CD4-positive, alpha-beta T cell (primary cell): ENCODE data around the gene OPTC. TPM values are rescaled to one million over a fixed set of nuclear protein-coding genes. Genes with fewer than 3 reads are reported as not detected.

Experiments used
- ATAC-seq: fragments of 200-7000 bp; cut with Tn5 transposase; one replicate; pipeline ENCODE4 v1.10.0; 2022; ENCODE audit warnings: mild to moderate bottlenecking; ENCODE audit not compliant: poor library complexity
- CTCF ChIA-PET: fragments of 350-600 bp; sonication (Branson Sonifier 250); formaldehyde crosslinking; loops from one replicate; lab custom pipeline; 2021; ENCODE audit warnings: antibody characterized with exemption, inconsistent platforms; lab: Charles Lee
- POLR2A ChIA-PET: fragments of 350-600 bp; sonication (Branson Sonifier 250); formaldehyde crosslinking; loops from one replicate; lab custom pipeline; 2021; ENCODE audit warnings: antibody characterized with exemption, inconsistent platforms; lab: Charles Lee
- DNase-seq, 14 experiments: peaks; one replicate each; pipeline ENCODE4 v3.0.0-alpha.2; 2013 to 2020; ENCODE audit warnings: mixed read lengths in 2 of 14
- H3K27ac ChIP-seq, 2 donors: one replicate each; pipeline versions ENCODE4 v1.5.1 to v1.7.0; 2013; ENCODE audit warnings: low read length in 2 of 2, low read depth in 1 of 2, mild to moderate bottlenecking in 1 of 2
- H3K27me3 ChIP-seq, 2 experiments: 1 replicate in 1 of 2; 2 replicates in 1 of 2; pipeline versions ENCODE4 v1.6.1 to v1.7.0; 2013; ENCODE audit warnings: low read length in 2 of 2, control low read depth in 1 of 2, mild to moderate bottlenecking in 1 of 2, moderate library complexity in 1 of 2; ENCODE audit not compliant: insufficient read depth in 2 of 2, control insufficient read depth in 1 of 2
- H3K36me3 ChIP-seq: one replicate; pipeline ENCODE4 v1.6.1; 2013; ENCODE audit warnings: low read length, control low read depth; ENCODE audit not compliant: insufficient read depth
- H3K4me1 ChIP-seq: one replicate; pipeline ENCODE4 v1.6.1; 2013; ENCODE audit warnings: low read length, control low read depth; ENCODE audit not compliant: insufficient read depth
- H3K4me3 ChIP-seq: one replicate; pipeline ENCODE4 v1.5.1; 2013; ENCODE audit warnings: mild to moderate bottlenecking, low read length, moderate library complexity
- H3K9me3 ChIP-seq, 2 experiments: 1 replicate in 1 of 2; 2 replicates in 1 of 2; pipeline versions ENCODE4 v1.6.1 to v1.7.0; 2013; ENCODE audit warnings: low read length in 2 of 2, mild to moderate bottlenecking in 2 of 2, control low read depth in 1 of 2, moderate library complexity in 1 of 2; ENCODE audit not compliant: control insufficient read depth in 1 of 2, insufficient read depth in 1 of 2
- H3K27ac Mint-ChIP-seq: one replicate; pipeline ENCODE4 v1.8.0; 2020; ENCODE audit warnings: mixed read lengths
- H3K27me3 Mint-ChIP-seq: one replicate; pipeline ENCODE4 v1.8.0; 2021; ENCODE audit warnings: mixed read lengths
- H3K36me3 Mint-ChIP-seq: one replicate; pipeline ENCODE4 v1.8.0; 2021; ENCODE audit warnings: low read depth, mixed read lengths
- H3K4me1 Mint-ChIP-seq: one replicate; pipeline ENCODE4 v1.8.0; 2021; ENCODE audit warnings: low read depth, mixed read lengths
- H3K4me3 Mint-ChIP-seq: one replicate; pipeline ENCODE4 v1.8.0; 2020; ENCODE audit warnings: mild to moderate bottlenecking, mixed read lengths
- H3K9me3 Mint-ChIP-seq: one replicate; pipeline ENCODE4 v1.8.0; 2020; ENCODE audit warnings: mixed read lengths
- CTCF ChIP-seq: fragments of 200-600 bp; IDR thresholded peaks from one replicate; pipeline ENCODE4 v1.8.0; 2022; ENCODE audit warnings: antibody characterized with exemption, mild to moderate bottlenecking
- intact Hi-C, 2 experiments: fragments of 100-400 bp; cut with DNase I in 1 of 2; cut with micrococcal nuclease in 1 of 2; formaldehyde crosslinking; loops; one replicate each; pipeline versions ENCODE4 v1.15.1 to v1.9.0; 2023 to 2025; cut with DNase I, micrococcal nuclease
- total RNA-seq, 174 experiments: library from RNA in 2 of 174; stranded (reverse) in 2 of 174; gene quantifications; one replicate each; pipeline ENCODE4 v1.2.3 and lab custom pipeline; 2021 to 2026

The OPTC gene
- total RNA-seq, 2 experiments from 2014 or later, result not detected

DNA sequence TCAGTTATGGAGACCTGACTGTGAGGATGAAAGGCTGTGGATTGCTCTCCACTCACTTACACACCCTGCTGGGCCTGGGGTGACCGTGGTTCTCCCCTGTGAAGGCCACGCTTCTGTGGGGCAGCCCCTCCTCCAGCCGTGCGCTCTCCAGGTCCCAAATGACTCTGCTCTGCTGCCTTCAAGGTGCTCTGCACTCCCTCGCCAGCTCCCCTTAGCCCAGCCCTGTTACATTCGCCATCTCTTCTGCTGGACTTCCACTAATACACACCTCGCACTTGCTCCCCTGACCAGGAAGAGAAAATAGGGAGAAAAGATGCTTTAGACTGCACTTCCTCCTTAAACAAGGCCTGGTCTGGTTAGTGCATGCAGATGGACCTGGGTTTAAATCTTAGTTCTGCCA is 24.6 kb downstream of the OPTC start:
- intact Hi-C loops, result loop anchor here in 1 of 2 experiments (5.0 kb wide), 1 partner anchor 84 kb away; no protein-coding TSS in a partner anchor
- ChIA-PET POLR2A (no interaction called here), CTCF (no interaction called here)
- no peak overlapping the region for H3K27ac Mint-ChIP-seq
- DNase-seq (no peak), ATAC-seq (no peak)
- no peaks in the 10 kb centered on the region for H3K36me3 Mint-ChIP-seq
- Histone ChIP-seq H3K9me3 (no peaks in the 10 kb centered on the region), H3K4me1 (peaks cover 10% of the 10 kb centered on the region), H3K27ac (no peak overlapping the region), H3K27me3 (no peaks in the 10 kb centered on the region), H3K36me3 (no peaks in the 10 kb centered on the region), H3K4me3 (no peak overlapping the region)
- H3K4me1 Mint-ChIP-seq, result peaks cover 23% of the 10 kb centered on the region
- H3K4me3 Mint-ChIP-seq, result no peak overlapping the region
- H3K9me3 Mint-ChIP-seq, result no peaks in the 10 kb centered on the region
- H3K27me3 Mint-ChIP-seq, result no peaks in the 10 kb centered on the region
- no peak for TF ChIP-seq CTCF

GRCh38 chr1:203519053-203519840 is 25.3 kb downstream of the OPTC start:
- TF ChIP-seq CTCF, result no peak
- CTCF ChIA-PET, result no interaction called here
- H3K9me3 ChIP-seq, result no peaks in the 10 kb centered on the region
- DNase-seq (no peak), ATAC-seq (no peak)
- Mint-ChIP-seq H3K36me3 (no peaks in the 10 kb centered on the region), H3K27ac (no peak overlapping the region), H3K4me1 (peaks cover 16% of the 10 kb centered on the region), H3K4me3 (no peak overlapping the region), H3K9me3 (no peaks in the 10 kb centered on the region), H3K27me3 (no peaks in the 10 kb centered on the region)
- no peaks in the 10 kb centered on the region for H3K36me3 ChIP-seq
- H3K27me3 ChIP-seq, result no peaks in the 10 kb centered on the region
- POLR2A ChIA-PET, result no interaction called here
- intact Hi-C loops, result loop anchor here in 1 of 2 experiments (5.0 kb wide), 1 partner anchor 83 kb away; no protein-coding TSS in a partner anchor
- H3K4me1 ChIP-seq, result peaks cover 3% of the 10 kb centered on the region
- no peak overlapping the region for H3K4me3 ChIP-seq
- H3K27ac ChIP-seq, result no peak overlapping the region

DNA sequence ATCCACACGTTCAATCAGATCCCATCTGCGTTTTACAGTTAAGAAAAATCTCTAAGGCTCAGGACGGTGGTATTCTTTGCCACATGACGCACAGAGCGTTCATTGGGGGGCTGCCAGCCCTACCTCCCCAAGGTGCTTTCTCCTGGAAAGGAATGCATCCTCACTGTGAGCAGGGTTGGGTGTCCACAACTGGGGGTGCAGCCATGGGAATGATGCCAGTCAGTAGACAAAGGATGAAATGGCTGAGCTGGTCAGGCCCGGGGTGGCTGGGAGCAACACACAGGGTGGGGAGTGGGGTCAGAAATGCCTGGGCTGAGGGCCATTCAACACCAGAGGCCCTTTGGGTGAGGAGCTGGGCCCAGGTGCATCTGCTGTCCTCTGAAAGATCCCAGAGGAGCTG is 25.9 kb downstream of the OPTC start:
- POLR2A ChIA-PET, result no interaction called here
- DNase-seq (no peak), ATAC-seq (no peak)
- no peak for TF ChIP-seq CTCF
- CTCF ChIA-PET, result no interaction called here
- Histone ChIP-seq H3K4me1 (no peaks in the 10 kb centered on the region), H3K9me3 (no peaks in the 10 kb centered on the region), H3K36me3 (no peaks in the 10 kb centered on the region), H3K27ac (no peak overlapping the region), H3K4me3 (no peak overlapping the region), H3K27me3 (no peaks in the 10 kb centered on the region)
- Mint-ChIP-seq H3K27ac (no peak overlapping the region), H3K4me3 (no peak overlapping the region), H3K4me1 (peaks cover 10% of the 10 kb centered on the region), H3K36me3 (no peaks in the 10 kb centered on the region), H3K27me3 (no peaks in the 10 kb centered on the region), H3K9me3 (no peaks in the 10 kb centered on the region)
- intact Hi-C loops, result loop anchor here in 1 of 2 experiments (5.0 to 10.0 kb wide), 2 partner anchors 55 to 82 kb away; no protein-coding TSS in a partner anchor
